Breast epithelium (tissue), 3 donors: ENCODE results near the gene COL18A1.

Source experiments
- CTCF ChIP-seq, 3 donors: fragments of 450-650 bp; IDR thresholded peaks; one replicate each; pipeline ENCODE4 v1.5.1; 2016 to 2017; ENCODE audit warnings: antibody characterized with exemption in 3 of 3, mild to moderate bottlenecking in 3 of 3, moderate library complexity in 3 of 3
- POLR2A ChIP-seq: fragments of 450-650 bp; IDR thresholded peaks from one replicate; pipeline ENCODE4 v1.6.1; 2016; ENCODE audit warnings: antibody characterized with exemption, mild to moderate bottlenecking, moderate library complexity
- POLR2AphosphoS5 ChIP-seq, 3 donors: sonication (generic); formaldehyde crosslinking; IDR thresholded peaks; one replicate each; pipeline ENCODE4 v1.6.1; 2017; ENCODE audit warnings: antibody characterized with exemption in 3 of 3

DNA sequence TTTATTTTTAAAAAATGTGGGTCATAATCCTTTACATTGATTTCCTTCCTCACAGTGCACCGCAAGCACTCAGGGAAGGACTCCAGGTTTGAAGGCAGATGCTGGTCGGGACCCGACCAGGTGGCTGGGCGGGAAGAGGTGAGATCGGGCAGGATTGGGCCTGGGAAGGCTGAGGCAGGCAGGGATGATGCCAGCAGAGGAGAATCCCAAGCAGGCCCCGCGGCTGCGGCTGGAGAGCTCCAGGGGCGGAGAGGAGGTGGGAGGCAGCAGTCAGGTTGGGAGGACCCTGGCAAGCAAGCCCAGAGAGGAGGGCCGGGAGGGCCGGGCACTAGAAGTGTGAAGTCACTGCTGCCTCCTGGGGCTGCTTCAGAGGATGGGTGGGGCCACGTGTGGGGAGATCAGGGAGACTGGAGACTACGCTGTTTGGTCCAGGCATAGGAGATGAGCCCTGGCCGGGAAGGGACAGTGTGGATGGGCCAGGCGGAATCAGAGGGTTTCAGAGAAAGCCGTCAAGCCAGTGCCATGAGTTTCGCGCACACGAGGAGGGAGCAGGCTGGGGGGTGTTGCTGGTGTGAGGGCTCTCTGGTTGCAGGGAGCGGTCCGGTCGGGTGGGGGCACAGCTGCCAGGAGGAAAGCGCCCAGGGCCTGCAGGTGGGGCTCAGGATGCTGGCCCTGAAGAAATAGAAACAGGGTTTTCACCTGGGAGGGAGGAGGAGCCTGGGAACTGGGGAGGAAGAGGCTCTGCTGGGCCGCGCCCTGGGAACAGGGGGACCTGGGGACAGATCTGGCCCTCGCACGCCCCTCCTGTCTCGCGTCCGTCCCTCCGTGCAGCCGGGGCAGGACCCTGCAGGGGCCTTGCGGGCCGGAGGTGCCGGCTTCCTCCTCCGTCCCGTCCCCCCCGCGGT, 888 bp upstream of the COL18A1 start:
- no peak for TF ChIP-seq CTCF (IDR thresholded peaks at IDR 0.05)
- no peak for TF ChIP-seq POLR2AphosphoS5 (IDR thresholded peaks at IDR 0.05)
- no peak for TF ChIP-seq POLR2A
